Omental fat pad (tissue), 4 donors: Measurements from ENCODE around the gene MLXIP. TPM values are rescaled to one million over a fixed set of nuclear protein-coding genes. Genes with fewer than 3 reads are reported as not detected.

Source experiments
- ATAC-seq: fragments of 150-250 bp; one replicate; pipeline ENCODE4 v1.9.1; 2016; ENCODE audit warnings: mild to moderate bottlenecking, moderate library complexity; ENCODE audit not compliant: low FRiP score
- DNase-seq: peaks from one replicate; pipeline ENCODE4 v3.0.0-alpha.2; 2019; ENCODE audit warnings: low spot score
- total RNA-seq, 4 donors: library from RNA; depleted of rRNA; stranded (reverse); fragments of >200 nt; gene quantifications; one replicate each; pipeline ENCODE4 v1.1.0, GENCODE V29; 2016
- TF ChIP-seq, protein P1 (sequence below), 3 donors: fragments of 450-650 bp; IDR thresholded peaks; one replicate each; pipeline ENCODE4 v1.5.1; 2016 to 2017; ENCODE audit warnings: antibody characterized with exemption in 3 of 3, mild to moderate bottlenecking in 3 of 3, moderate library complexity in 2 of 3

The MLXIP gene
- total RNA-seq, 4 donors from 2014 or later: 17.4 to 49.6 (median 32.6) TPM

DNA sequence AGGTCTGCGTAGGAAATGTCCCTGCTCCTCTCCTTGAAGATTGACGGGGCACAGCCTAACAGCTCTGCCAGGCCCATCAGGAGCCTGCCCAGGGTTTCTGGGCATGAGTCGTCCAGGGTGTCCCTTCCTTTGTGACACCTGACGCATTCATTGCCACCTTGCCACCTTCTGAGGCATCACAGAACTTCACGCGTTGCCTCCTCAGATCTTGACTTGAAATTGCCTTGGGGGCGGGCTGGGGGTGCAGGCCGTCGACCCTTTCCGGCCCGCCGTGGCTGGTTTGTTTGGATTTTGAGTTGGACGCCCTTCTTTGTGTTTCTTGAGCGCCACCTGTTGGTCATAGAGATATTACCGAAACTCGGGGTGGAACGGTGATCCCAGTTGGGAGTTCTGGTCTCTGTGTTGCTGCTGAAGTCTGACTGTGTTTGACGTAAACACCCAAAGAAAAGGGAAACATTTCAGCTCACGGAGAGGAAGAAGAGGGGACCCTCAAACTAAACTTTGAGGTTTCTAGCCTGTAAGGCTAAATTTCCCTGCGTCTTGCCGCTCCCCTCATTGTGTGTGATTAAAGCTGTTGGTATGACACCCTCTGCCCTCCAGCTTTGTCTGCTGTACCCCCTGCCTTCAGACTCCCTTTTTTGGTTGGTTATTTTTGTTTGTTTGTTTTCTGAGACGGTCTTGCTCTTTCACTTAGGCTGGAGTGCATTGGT lies 44.6 kb downstream of the MLXIP start:
- DNase-seq (peak; percentile 61), ATAC-seq (peak; percentile 35)
- TF ChIP-seq, protein P1, sequence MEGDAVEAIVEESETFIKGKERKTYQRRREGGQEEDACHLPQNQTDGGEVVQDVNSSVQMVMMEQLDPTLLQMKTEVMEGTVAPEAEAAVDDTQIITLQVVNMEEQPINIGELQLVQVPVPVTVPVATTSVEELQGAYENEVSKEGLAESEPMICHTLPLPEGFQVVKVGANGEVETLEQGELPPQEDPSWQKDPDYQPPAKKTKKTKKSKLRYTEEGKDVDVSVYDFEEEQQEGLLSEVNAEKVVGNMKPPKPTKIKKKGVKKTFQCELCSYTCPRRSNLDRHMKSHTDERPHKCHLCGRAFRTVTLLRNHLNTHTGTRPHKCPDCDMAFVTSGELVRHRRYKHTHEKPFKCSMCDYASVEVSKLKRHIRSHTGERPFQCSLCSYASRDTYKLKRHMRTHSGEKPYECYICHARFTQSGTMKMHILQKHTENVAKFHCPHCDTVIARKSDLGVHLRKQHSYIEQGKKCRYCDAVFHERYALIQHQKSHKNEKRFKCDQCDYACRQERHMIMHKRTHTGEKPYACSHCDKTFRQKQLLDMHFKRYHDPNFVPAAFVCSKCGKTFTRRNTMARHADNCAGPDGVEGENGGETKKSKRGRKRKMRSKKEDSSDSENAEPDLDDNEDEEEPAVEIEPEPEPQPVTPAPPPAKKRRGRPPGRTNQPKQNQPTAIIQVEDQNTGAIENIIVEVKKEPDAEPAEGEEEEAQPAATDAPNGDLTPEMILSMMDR (IDR thresholded peaks at IDR 0.05): peak in 1 of 3 donors; percentile 88

DNA sequence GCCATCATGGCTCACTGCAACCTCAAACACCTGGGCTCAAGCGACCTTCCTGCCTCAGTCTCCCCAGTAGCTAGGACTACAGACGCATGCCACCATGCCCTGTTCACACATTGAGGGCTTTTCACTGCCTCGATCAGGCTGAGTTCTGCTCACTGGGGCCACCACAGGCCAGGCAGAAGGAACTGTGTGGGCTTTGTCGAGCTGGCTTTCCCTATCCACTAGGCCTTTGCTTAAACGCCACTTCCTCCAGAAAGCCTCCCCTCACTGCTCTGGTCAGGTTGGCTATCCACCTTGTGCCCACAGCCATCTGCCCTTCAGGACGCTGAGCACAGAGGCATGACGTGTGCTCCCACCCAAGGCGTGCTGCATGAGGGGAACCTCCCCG lies 45.2 kb downstream of the MLXIP start:
- DNase-seq (no peak), ATAC-seq (no peak)
- TF ChIP-seq, protein P1 (IDR thresholded peaks at IDR 0.05): no peak

DNA sequence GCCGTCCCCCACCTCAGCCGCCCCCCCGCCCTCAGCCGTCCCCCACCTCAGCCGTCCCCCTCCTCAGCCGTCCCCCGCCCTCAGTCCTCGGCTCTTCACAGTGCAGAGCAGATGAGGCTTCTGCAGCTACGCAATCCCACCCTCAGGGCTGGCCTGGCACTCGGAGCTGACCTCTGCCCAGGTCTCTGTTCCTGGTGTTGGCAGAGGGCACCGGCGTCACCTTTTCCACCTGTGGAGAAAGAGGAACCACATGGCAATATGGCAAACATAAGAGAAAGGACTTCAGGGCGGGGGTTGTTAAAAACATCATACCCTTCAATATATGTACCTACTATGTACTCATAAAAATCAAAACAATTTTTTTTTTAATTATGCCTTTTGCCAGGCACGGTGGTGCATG lies 45.8 kb downstream of the MLXIP start:
- TF ChIP-seq, protein P1 (IDR thresholded peaks at IDR 0.05): no peak
- no peak for DNase-seq

DNA sequence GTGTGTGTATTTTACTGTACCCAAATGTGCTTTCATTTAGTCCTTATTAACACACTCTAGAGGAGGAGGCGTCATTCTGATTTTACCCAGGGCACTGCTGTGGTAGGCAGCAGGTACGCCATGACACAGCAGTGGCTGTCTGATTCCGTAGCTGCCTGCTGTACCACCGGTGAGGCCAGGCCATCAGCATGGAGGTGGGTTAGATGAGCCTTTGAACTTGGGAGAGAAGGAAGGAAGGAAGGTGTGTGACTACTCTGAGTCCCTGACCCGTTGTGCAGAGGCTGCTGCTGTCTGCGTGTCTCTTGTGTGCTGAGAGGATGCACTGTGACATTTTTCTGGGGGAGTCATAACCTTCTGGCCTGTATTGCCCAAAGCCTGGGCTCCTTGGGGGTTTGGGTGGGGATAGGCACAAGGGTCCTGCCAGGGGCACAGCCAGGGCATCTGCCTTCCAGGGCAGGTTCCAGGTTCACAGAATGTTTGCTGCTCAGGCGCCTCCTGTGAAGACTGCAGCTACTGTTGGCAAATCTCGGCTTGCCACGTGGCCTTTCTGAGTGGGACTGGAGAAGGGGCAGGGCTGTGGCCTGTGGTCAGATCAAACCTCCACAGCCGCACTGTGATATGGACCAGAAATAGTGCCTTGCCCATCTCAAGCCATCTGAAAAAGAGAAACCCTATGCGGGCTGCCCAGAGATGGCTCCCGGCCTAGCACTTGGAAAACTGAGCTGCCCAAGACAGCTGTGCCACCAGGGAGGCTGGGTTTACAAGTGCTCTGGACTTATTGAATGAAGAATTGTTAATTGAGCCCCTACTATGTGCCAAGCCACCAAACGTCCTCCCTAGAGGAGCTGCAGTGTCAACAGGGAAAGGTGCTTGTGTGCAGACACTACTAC lies 47.1 kb downstream of the MLXIP start:
- no peak for DNase-seq
- TF ChIP-seq, protein P1 (IDR thresholded peaks at IDR 0.05): no peak
- no peak for ATAC-seq

More for the DNA sequence above, 45.8 kb downstream of the MLXIP start:
- no peak for ATAC-seq

DNA sequence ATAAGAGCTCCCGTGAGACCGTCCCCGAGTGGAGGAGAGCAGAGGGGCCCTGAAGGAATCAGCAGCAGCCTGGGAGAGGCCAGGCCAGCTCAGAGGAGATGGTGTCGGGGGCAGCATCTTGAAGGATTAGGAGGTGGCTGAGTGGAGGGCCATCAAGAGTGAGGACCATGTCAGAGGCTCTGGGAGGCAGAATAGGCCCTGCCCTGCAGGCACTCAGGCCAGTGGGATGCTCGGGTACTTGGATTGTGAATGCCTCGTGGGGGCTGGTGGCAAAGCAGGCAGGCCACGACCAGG lies 47.7 kb downstream of the MLXIP start:
- ATAC-seq (no peak), DNase-seq (no peak)
- TF ChIP-seq, protein P1 (IDR thresholded peaks at IDR 0.05): no peak

DNA sequence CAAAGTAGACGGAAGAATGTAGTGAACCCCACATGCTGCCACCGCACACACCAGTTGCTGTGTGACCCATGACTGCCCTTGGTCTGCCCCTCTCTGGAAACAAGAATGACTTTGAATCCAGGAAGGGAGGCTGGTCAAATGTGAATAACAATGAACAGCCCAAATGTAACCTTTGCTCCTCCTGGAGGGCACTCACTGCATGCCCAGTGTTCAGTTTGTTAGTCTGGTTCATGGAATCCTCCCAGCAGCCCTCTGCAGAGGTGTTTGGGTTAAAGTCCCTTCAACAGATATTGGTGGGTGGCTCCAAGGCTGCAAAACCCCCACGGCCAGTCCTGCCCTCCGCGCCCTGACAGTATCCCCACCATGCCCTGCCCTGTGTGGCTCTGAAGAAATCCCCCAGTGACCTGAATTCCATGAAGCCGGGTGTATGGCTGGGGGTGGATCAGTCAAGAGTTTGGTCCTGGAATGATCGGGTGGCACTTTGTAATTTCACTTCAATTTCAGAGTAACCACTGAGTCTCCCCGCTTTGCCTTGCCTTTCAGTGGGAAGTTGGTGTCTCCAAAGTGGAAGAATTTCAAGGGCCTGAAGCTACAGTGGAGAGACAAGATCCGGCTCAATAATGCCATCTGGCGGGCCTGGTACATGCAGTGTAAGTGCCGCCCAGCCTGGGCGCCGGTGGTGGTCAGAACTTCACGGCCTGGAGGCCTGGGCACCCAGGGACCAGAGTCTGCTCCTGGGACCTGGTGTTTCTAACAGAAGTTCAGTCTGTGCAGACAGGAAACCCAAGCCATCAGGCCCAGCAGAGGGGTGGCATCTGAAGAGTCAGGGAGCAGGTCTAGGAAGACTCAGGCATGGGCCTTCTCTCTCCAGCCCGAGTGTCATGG lies 48.4 kb downstream of the MLXIP start:
- ATAC-seq: no peak
- TF ChIP-seq, protein P1 (IDR thresholded peaks at IDR 0.05): no peak
- DNase-seq: no peak
